Right lung (tissue), 5 donors: ENCODE results near the gene UPF3B. TPM values are rescaled to one million over a fixed set of nuclear protein-coding genes. Genes with fewer than 3 reads are reported as not detected.
"Not testable (repeated sequence)": the region's sequence is repeated elsewhere in the genome, so short reads cannot be mapped to it uniquely, and the experiment has no call there.

Source experiments
- DNase-seq, 2 donors: peaks; one replicate each; pipeline ENCODE4 v3.0.0-alpha.2; 2013
- polyA plus RNA-seq, 5 donors: library from polyadenylated mRNA; unstranded; fragments of 120-200 nt; gene quantifications; one replicate each; pipeline versions ENCODE4 v1.2.1 to v1.2.3, GENCODE V29; 2013; ENCODE audit warnings: inconsistent platforms in 1 of 5, low replicate concordance in 1 of 5; ENCODE audit not compliant: insufficient read length in 5 of 5, insufficient read depth in 1 of 5

UPF3B gene
- polyA plus RNA-seq, 5 donors: 20.9 to 32.0 (median 27.7) TPM

- peak; percentile 18 to 40 for DNase-seq
Measured at GRCh38 chrX:119826399-119826959, 26.3 kb downstream of the UPF3B start.

- not testable (repeated sequence) for DNase-seq
Measured at GRCh38 chrX:119824221-119824620, 28.5 kb downstream of the UPF3B start.

DNA sequence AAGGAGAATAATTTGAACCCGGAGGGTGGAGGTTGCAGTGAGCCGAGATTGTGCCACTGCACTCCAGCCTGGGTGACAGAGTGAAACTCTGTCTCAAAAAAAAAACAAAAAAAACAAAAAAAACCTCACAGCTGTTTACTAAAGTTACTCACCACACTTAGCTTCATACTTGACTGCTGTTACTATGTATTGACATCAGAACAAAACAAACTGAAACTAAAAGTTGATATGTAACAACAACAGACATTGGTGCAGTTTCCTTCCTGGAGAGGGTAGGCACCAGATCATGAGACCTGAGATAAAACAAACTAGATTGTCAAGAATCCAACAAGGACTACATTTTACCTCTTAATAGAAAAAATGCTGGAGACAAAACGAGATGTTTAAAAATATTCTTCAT, 31.1 kb downstream of the UPF3B start:
- DNase-seq: not testable (repeated sequence)

DNA sequence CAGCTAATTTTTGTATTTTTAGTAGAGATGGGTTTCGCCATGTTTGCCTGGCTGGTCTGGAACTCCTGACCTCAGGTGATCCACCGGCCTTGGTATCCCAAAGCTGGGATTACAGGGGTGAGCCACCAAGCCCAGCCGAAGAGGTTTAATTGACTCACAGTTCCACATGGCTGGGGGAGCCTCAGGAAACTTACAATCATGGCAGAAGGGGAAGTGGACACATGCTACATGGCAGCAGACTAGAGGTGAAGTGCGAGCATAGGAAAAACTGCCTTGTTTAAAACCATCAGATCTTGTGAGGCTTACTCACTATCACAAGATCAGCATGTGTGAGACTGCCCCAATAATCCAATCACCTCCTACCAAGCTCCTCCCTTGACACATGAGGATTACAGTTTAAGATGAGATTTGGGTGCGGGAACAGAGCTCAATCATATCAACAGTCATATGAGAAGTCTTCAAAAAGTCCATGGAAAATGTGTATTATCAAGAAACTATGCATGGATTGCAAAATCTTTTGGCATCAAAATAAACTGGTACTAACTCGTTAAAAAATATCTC, 35.6 kb downstream of the UPF3B start:
- no peak for DNase-seq

GRCh38 chrX:119816300-119816699, 36.5 kb downstream of the UPF3B start:
- DNase-seq: no peak

- no peak for DNase-seq
Measured at GRCh38 chrX:119809185-119809666, 43.5 kb downstream of the UPF3B start.

- DNase-seq: not testable (repeated sequence)
Measured at GRCh38 chrX:119808461-119808860, 44.3 kb downstream of the UPF3B start.

- DNase-seq: no peak
Measured at GRCh38 chrX:119802546-119802945, 50.2 kb downstream of the UPF3B start.

DNA sequence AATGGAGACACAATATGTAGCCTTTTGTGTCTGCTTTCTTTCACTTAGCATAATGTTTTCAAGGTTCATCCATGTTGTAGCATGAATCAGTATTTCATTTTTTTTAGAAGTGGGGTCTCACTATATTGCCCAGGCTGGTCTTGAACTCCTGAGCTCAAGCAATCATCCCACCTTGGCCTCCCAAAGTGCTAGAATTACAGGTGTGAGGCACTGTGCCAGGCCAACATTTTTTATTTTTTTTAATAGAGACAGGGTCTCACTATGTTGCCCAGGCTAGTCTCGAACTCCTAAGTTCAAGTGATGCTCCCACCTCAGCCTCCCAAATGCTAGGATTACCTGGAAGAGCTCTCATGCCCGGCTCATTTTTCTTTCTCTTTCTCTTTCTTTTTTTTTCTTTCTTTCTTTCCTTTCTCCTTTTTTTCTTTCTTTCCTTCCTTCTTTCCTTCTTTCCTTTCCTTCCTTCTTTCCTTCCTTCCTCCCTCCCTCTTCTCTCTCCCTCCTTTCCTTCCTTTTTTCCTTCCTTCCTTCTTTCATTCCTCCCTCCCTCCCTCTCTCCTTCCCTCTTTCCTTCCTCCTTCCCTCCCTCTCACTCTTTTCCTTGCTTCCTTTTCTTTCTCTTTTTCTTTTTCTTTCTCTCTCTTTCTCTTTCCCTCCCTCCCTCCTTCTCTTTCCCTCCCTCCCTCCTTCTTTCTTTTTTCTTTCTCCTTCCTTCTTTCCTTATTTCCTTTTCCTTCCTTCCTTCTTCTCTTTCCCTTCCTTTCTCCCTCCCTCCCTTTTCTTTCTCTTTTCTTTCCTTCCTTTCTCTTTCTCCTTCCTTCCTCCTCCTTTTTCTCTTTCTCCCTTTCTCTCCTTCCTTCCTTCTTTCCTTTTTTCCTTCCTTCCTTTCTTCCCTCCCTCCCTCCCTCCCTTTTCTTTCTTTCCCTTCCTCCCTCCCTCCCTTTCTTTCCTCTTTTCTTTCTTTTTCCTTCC, 51.2 kb downstream of the UPF3B start:
- no peak for DNase-seq

DNA sequence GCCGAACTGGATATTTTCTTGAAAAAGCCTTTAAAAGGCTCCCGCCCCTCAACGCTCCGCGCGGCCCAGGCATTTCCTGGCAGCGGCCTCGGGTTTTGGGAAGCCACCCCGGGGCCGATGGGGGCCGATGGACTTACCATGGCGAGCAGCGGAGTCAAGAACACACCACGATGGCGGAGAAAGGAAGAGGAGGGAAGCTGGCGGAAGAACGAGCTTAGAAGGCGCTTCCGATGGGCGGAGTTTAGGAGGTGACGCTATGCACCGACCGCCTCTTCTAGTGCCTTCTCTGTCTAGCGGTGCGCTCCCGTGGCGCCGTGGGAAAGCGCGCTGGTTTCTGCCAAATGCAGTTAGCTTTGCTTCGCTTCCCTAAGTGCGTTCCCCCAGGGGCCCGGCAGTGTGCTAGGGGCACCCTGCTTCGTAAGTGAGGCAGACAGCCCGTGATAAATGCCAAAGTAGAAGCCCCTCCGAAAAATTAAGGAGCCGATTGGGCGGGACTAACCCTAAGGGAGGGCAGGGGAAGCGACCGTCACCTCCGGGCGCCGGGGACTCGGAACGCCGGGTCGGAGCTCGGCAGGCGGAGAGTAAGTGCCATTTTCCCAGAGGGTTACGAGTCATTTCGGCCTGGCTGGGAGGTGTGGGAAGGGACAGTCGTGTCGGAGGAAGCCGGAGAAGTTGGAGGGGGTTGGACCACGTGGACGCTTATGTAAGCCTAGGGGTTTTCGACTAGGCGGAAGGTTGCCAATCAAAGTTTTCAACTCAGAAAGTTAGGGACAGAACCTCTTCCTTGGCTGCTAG, 61.1 kb downstream of the UPF3B start, which contains the start of gene RPL39:
TSS of gene RPL39 (minus strand) at position 194 of the 795 bp plus-strand sequence. CDS start at position 140, 54 bp downstream.
- DNase-seq: peak; percentile 83 to 87

- peak in 1 of 2 donors; percentile 53 for DNase-seq
Measured at GRCh38 chrX:119790977-119791436, 61.8 kb downstream of the UPF3B start.

GRCh38 chrX:119784747-119785446, 67.9 kb downstream of the UPF3B start:
- DNase-seq: no peak

Other genes with a start within 250 kb of the UPF3B start
- 10 to 100 TPM; 10.5 to 13.4 (median 12.4) TPM for gene NKRF, start 246.5 kb downstream of the UPF3B start, polyA plus RNA-seq
- 10 to 100 TPM; 26.7 to 42.0 (median 35.4) TPM for gene SEPTIN6, start 159.8 kb downstream of the UPF3B start, polyA plus RNA-seq
- gene SOWAHD, start 94.4 kb downstream of the UPF3B start, polyA plus RNA-seq: under 1 TPM; 0.40 to 0.56 (median 0.54) TPM
- gene RPL39, start 61.3 kb downstream of the UPF3B start, polyA plus RNA-seq: 1,000 to 10,000 TPM; 2,580 to 3,320 (median 2,716) TPM
- gene RNF113A, start 18.8 kb upstream of the UPF3B start, polyA plus RNA-seq: 10 to 100 TPM; 10.2 to 14.1 (median 11.9) TPM
- 10 to 100 TPM; 74.3 to 99.1 (median 85.9) TPM for gene NDUFA1, start 18.9 kb upstream of the UPF3B start, polyA plus RNA-seq
- gene AKAP14, start 42.9 kb upstream of the UPF3B start, polyA plus RNA-seq: 1 to 10 TPM; 1.2 to 5.5 (median 3.8) TPM
- 10 to 100 TPM; 12.1 to 16.9 (median 14.8) TPM for gene NKAP, start 90.8 kb upstream of the UPF3B start, polyA plus RNA-seq
- gene RHOXF2B, start 224.7 kb upstream of the UPF3B start, polyA plus RNA-seq: not detected